Fibroblast of skin of left biceps (primary cell): ENCODE results near the gene DIRAS2.
A peak's percentile ranks its signal among the peaks of the same experiment; 100 is the strongest.
"Not testable (repeated sequence)": the region's sequence is repeated elsewhere in the genome, so short reads cannot be mapped to it uniquely, and the experiment has no call there.

Experiments used
- DNase-seq, 2 experiments: peaks; one replicate each; pipeline ENCODE4 v3.0.0-alpha.2; 2013; ENCODE audit warnings: low read depth in 2 of 2

DIRAS2 gene

GRCh38 chr9:90642570-90643539 lies at the start of gene DIRAS2:
DIRAS2 (minus strand) TSS chr9:90642824; CDS start chr9:90613827, 28,997 bp downstream.
- peak; percentile 5 to 9 for DNase-seq

DNA sequence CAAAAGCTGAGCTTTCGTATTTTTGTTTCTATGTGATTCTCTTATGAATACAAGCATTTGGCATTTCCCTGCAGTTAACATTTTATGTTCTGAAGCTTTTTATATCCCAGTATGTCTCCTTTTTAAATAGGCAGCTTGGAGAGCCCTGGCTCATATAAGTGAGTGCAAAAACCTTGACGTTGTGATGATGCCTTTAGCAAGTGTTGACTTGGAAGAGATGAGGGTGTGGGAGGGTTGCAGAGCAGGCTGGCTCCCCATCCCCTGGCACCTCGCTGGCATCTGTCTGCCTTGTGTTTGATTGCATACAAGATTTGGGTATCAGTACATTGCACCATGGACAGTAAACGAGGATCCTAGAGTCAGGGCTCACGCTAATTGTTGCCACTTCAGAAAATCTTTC lies 42.1 kb upstream of the DIRAS2 start:
- DNase-seq: no peak

DNA sequence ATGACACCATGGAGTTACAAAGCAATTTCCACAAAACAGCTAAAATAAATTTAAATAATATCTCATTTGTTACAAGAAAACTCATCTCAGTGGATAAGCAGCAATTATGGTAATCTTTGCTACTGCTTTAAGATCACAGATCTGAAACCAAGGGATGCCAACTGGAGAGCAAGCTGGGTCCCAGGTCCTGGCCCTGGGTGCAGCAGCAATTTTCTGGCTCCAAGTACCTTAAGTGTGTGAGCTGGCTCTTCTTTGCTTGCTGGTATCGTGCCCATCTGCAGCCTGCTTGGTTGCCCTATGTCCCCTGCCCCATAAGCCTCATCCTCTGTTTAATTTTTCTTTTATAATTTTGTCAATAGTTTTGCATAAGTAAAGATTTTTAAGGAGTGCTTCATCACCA lies 41.5 kb upstream of the DIRAS2 start:
- DNase-seq: no peak

- no peak for DNase-seq
Measured at GRCh38 chr9:90680534-90680933, 37.9 kb upstream of the DIRAS2 start.

DNA sequence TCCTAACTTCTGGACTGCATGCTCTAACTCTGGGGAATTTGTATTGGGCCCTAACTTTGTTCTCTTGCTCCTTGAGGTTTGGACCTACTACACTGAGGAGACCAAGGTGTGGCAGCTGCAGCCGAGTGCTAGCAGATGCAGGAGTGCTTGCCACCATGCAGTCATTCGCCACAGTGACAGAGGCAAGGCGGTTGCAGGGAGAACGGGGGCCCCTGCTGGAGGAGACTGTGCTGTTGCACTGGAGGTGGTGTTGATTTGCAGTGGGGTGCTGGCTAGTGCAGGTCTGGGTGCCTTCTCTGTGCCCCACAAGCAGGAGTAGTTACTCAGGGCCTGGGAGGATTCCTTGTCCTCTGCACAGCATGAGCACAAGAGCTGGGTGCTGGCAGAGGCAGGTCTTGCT lies 22.4 kb upstream of the DIRAS2 start:
- DNase-seq: no peak

GRCh38 chr9:90659650-90660364 lies 17.2 kb upstream of the DIRAS2 start:
- peak; percentile 19 to 21 for DNase-seq

GRCh38 chr9:90658783-90659182 lies 16.2 kb upstream of the DIRAS2 start:
- no peak for DNase-seq

DNA sequence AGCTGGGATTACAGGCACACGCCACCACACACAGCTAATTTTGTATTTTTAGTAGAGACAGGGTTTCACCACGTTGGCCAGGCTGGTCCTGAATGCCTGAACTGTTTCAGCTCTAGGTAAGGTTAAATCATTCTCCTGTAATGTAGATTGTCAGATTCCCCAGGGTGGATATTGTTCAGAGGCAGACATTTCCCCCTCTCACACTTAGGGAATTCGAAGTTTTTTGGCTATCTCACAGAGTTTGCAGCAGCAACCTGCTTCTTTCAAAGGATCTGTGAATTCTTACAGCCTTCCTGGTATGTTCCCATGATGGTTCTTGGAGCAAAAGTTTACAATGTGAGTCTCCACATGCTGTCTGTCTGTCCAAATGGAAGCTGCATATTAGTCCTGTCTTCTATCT lies 15.6 kb upstream of the DIRAS2 start:
- DNase-seq: no peak

GRCh38 chr9:90656876-90657275 lies 14.3 kb upstream of the DIRAS2 start:
- DNase-seq: not testable (repeated sequence)

GRCh38 chr9:90651246-90651645 lies 8.6 kb upstream of the DIRAS2 start:
- no peak for DNase-seq

- DNase-seq: no peak
Measured at GRCh38 chr9:90647843-90648242, 5.2 kb upstream of the DIRAS2 start.

- DNase-seq: no peak
Measured at GRCh38 chr9:90645721-90646120, 3.1 kb upstream of the DIRAS2 start.

GRCh38 chr9:90641884-90642487 lies 638 bp downstream of the DIRAS2 start:
- no peak for DNase-seq

- DNase-seq: no peak
Measured at GRCh38 chr9:90641086-90641485, 1.5 kb downstream of the DIRAS2 start.

- no peak for DNase-seq
Measured at GRCh38 chr9:90640361-90640760, 2.3 kb downstream of the DIRAS2 start.

DNA sequence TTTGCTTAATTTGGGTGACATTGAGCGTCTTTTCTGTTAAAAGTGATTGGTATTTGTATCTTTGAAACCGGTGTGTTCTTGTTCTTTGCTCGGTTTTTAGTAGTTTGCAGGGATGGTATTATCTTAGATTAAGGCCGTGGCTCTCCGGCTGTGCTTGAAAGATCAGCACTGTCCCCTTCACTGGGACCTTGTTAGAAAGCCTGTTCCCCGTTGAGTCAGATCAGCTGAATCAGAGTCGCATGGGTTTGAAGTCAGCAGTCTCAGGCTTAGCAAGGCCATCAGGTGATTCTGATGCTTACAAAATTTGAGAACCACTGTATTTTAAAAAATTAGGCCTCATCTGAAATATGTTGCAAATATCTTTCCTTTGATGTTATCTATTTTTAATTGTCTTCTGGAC lies 5.0 kb downstream of the DIRAS2 start:
- no peak for DNase-seq

DNA sequence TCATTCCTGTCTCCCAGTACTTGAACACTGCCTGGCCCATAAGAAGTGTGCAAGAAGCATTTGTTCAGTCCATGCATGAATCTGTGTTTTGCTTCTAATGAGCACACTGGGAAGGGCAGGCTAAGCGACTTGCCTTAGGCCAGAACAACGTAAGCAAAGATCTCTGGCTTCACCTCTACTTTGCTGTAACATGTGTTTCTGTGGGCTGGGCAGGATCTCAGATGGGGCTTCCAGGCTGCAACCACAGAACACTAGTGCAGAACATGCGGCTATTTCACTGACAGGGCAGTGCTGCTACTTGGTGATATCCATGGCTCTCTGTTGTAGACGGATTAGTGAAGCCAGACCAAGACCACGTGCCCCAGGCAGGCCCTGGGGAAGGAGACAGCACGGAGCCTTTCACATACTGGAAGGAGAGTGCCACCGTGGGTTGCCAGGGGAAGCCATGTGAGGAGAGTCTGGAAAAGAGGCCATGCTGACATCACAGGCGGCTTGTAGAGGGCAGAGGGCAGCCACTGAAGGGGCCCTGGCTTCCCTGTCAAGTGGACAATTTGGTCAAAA lies 9.9 kb downstream of the DIRAS2 start:
- no peak for DNase-seq

DNA sequence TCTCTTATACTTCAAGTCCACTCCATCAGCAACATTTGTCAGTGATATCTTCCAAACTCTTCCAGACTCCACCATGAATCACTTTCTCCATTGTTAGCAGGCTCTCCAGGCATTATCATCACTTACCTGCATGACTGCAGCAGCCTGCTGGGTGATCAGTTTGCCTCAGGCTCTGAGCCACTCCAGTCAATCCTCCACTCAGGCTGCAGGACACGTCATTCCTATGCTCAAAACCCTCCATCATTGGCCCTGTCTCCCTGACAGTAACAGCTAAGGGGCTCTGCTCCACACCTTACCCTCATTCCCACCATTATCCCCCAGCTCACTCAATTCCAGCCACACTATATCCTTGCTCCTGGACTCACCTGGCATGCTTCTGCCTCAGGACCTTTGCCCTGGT lies 10.7 kb downstream of the DIRAS2 start:
- no peak for DNase-seq

- DNase-seq: no peak
Measured at GRCh38 chr9:90629991-90630390, 12.6 kb downstream of the DIRAS2 start.

DNA sequence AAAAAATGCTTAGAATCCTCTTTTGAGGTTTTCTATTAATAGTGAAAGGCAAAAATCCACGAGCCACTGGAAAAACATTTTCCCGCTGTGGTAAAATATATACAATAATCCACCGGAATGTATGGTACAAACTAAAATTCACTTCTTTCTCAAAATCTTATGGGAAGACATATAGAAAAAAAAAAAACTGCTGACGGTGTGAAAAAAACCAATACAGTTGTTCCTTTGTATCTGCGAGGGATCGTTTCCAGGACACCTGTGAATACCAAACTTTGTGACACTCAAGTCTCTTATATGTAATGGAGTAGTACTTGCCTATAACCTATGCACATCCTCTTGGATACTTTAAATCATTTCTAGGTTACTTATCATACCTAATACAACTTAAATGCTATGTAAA lies 13.3 kb downstream of the DIRAS2 start:
- no peak for DNase-seq

DNA sequence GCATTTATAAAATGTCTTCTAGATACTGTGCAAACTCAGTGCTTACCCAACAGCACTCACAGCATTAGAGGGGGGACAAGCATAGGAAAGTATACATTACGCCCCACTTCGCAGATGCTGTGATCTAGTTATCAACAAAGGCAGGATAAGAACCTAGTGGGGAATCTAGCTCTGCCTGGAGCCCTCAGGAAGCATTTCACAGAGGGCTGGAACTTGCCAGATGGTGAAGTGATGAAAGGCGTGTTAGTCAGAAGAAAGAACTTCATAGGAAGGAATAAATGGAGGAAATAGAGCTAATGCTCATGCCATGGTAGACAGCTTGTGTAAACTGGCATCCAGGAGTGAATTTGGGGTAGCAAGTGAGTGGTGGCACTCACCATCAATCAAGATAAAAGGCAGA lies 25.8 kb downstream of the DIRAS2 start:
- DNase-seq: no peak

- DNase-seq: no peak
Measured at GRCh38 chr9:90613502-90613901, 29.1 kb downstream of the DIRAS2 start.
